Fibroblast of the aortic adventitia (primary cell): Measurements from ENCODE around the gene MRPL49. TPM values are rescaled to one million over a fixed set of nuclear protein-coding genes. Genes with fewer than 3 reads are reported as not detected.
"Not testable (repeated sequence)": the region's sequence is repeated elsewhere in the genome, so short reads cannot be mapped to it uniquely, and the experiment has no call there.

Experiments used
- DNase-seq: peaks from one replicate; pipeline ENCODE4 v3.0.0-alpha.2; 2010; ENCODE audit warnings: low read depth
- H3K4me3 ChIP-seq: 2 replicates; pipeline ENCODE4 v1.5.1; 2011; ENCODE audit warnings: low read depth, mild to moderate bottlenecking, control low read depth, low read length, moderate library complexity
- small RNA-seq: library from RNA; depleted of rRNA; stranded (forward); fragments of <200 nt; gene quantifications from one replicate; pipeline ENCODE3, GENCODE V24; 2012
- total RNA-seq: library from RNA; depleted of rRNA; stranded (reverse); fragments of >200 nt; gene quantifications from 2 replicates; pipeline ENCODE4 v1.2.3, GENCODE V29; 2012; ENCODE audit warnings: low replicate concordance
- TF ChIP-seq, protein P1 (sequence below): IDR thresholded peaks from 2 replicates; pipeline ENCODE4 v1.5.1; 2011; ENCODE audit warnings: mild to moderate bottlenecking, low read length, control low read depth, inconsistent platforms; ENCODE audit not compliant: insufficient read depth

MRPL49 gene
- total RNA-seq, 1 donor, result 34.7 TPM

- no peak overlapping the region for H3K4me3 ChIP-seq
- TF ChIP-seq, protein P1, sequence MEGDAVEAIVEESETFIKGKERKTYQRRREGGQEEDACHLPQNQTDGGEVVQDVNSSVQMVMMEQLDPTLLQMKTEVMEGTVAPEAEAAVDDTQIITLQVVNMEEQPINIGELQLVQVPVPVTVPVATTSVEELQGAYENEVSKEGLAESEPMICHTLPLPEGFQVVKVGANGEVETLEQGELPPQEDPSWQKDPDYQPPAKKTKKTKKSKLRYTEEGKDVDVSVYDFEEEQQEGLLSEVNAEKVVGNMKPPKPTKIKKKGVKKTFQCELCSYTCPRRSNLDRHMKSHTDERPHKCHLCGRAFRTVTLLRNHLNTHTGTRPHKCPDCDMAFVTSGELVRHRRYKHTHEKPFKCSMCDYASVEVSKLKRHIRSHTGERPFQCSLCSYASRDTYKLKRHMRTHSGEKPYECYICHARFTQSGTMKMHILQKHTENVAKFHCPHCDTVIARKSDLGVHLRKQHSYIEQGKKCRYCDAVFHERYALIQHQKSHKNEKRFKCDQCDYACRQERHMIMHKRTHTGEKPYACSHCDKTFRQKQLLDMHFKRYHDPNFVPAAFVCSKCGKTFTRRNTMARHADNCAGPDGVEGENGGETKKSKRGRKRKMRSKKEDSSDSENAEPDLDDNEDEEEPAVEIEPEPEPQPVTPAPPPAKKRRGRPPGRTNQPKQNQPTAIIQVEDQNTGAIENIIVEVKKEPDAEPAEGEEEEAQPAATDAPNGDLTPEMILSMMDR, result no peak
- DNase-seq, result no peak
These were observed 45.5 kb downstream of the MRPL49 start for GRCh38 chr11:65167656-65168055.

- TF ChIP-seq, protein P1, result no peak
- no peak for DNase-seq
- no peak overlapping the region for H3K4me3 ChIP-seq
These were observed 47.1 kb downstream of the MRPL49 start for GRCh38 chr11:65169164-65169641.

DNA sequence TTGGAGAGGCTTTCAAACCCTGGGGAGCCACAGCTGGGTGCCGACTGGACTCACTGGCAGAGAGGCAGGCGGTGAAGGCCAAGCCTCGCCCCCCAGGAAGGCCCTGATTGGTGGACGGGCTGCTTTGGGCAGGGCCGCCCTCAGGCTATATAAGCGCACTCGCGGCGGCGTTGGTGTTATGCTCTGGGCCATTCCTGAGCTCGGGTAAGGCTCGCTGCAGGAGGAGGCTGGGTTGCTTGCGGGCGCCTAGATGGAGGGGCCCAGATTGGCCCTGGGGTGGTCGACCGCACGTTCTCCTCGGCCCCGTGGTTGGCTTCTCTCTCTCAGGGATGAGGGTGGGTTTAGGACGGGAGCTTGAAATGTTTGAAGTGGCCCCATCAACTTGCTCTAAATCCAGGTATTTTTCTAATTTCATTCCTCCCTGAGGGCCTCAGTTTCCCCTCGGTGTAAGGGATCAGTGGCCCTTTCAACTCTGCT is 48.0 kb downstream of the MRPL49 start, which contains the start of gene SPDYC:
Gene SPDYC (plus strand): TSS at position 176 of the 477 bp plus-strand sequence. CDS start 1,125 bp downstream, outside the sequence.
- H3K4me3 ChIP-seq, result no peak within 1 kb of the TSS
- DNase-seq, result no peak
- TF ChIP-seq, protein P1, result no peak

DNA sequence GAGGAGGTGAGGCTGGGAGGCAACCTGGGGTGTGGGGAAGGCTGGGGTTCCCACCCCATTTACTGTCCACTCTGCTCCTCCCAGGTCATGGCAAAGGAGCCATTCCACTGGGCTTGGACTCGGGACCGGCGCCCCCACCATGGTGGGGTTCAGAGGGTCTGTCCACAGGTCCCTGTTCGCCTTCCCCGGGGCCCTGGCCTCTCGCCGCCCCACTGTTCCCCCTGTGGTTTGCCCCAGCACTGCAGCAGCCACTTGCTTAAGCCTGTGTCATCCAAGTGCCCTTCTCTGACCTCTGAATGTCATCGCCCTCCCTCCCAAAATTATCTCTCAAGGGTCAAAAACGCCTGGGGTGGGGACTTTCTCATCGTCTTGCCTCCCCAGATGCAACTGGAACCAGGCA is 50.5 kb downstream of the MRPL49 start:
- no peak for DNase-seq
- TF ChIP-seq, protein P1, result no peak

DNA sequence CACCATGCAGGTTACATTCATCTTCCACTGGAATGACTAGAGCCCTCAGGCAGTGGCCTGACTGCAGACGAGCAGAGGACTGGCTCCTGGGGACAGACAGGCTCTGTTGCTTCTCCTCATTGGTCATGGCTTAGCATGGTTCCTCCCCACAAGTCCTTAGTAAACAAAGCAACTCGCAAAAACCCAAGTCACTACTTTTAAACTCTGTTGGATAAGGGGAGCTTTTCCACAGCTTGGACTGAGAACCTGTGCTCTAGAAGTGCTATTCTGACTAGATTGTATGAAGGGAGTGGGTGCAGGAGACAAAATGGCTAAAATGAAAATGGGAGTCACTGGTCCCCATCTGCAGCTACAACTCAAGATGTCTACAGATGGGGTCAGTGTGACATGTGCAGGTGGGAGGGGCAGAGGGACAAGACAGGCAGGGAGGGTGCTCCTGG is 52.5 kb downstream of the MRPL49 start:
- not testable (repeated sequence) for H3K4me3 ChIP-seq, DNase-seq

More for the DNA sequence above, 50.5 kb downstream of the MRPL49 start:
- H3K4me3 ChIP-seq, result no peak overlapping the region

Small RNA genes lying within 50 kb of the gene (small RNA-seq; reads per million reads assigned to genes)
- gene HIGD1AP10 (not detected), gene PDCL2P2 (not detected), gene RNU2-23P (14.6 reads per million, percentile 95 among the genes with 10 or more reads in this experiment)

Other genes with a start within 250 kb of the MRPL49 start
- 68.1 and 113 TPM in 2 replicates for gene EHD1, start 243.7 kb upstream of the MRPL49 start, total RNA-seq
- 18.2 and 18.8 TPM in 2 replicates for gene ATG2A, start 205.1 kb upstream of the MRPL49 start, total RNA-seq
- 7.9 and 9.3 TPM in 2 replicates for gene PPP2R5B, start 197.6 kb upstream of the MRPL49 start, total RNA-seq
- gene GPHA2, start 186.4 kb upstream of the MRPL49 start, total RNA-seq, result not detected in 2 replicates
- gene MAJIN, start 150.2 kb upstream of the MRPL49 start, total RNA-seq, result not detected in 2 replicates
- gene BATF2, start 125.3 kb upstream of the MRPL49 start, total RNA-seq, result 0.25 and 0.45 TPM in 2 replicates
- 14.9 and 97.9 TPM in 2 replicates for gene ARL2, start 108.2 kb upstream of the MRPL49 start, total RNA-seq
- 11.1 and 17.4 TPM in 2 replicates for gene SNX15, start 94.9 kb upstream of the MRPL49 start, total RNA-seq
- 13.0 and 19.1 TPM in 2 replicates for gene SAC3D1, start 81.1 kb upstream of the MRPL49 start, total RNA-seq
- 9.7 and 11.5 TPM in 2 replicates for gene NAALADL1, start 63.8 kb upstream of the MRPL49 start, total RNA-seq
- gene CDCA5, start 38.3 kb upstream of the MRPL49 start, total RNA-seq, result 2.5 and 19.3 TPM in 2 replicates
- 9.6 and 42.5 TPM in 2 replicates for gene ZFPL1, start 38.1 kb upstream of the MRPL49 start, total RNA-seq
- 211 and 336 TPM in 2 replicates for gene VPS51, start 26.1 kb upstream of the MRPL49 start, total RNA-seq
- 9.2 and 10.0 TPM in 2 replicates for gene TM7SF2, start 10.4 kb upstream of the MRPL49 start, total RNA-seq
- gene ZNHIT2, start 4.6 kb upstream of the MRPL49 start, total RNA-seq, result 9.9 and 30.4 TPM in 2 replicates
- 239 and 640 TPM in 2 replicates for gene FAU, start 187 bp upstream of the MRPL49 start, total RNA-seq
- 10.4 and 24.3 TPM in 2 replicates for gene SYVN1, start 12.2 kb downstream of the MRPL49 start, total RNA-seq
- not detected in 2 replicates for gene SPDYC, start 47.9 kb downstream of the MRPL49 start, total RNA-seq
- 43.2 and 164 TPM in 2 replicates for gene CAPN1, start 59.6 kb downstream of the MRPL49 start, total RNA-seq
- 8.7 and 32.4 TPM in 2 replicates for gene POLA2, start 139.6 kb downstream of the MRPL49 start, total RNA-seq
- 4.7 and 28.0 TPM in 2 replicates for gene CDC42EP2, start 192.5 kb downstream of the MRPL49 start, total RNA-seq
- 46.4 and 75.9 TPM in 2 replicates for gene DPF2, start 211.5 kb downstream of the MRPL49 start, total RNA-seq
- gene TIGD3, start 232.4 kb downstream of the MRPL49 start, total RNA-seq, result 0.27 TPM in 1 of 2 replicates, not detected in the other